GM19468 (cell line): ENCODE results near the gene GPR176.

Experiments
- ATAC-seq: cut with Tn5 transposase; IDR thresholded peaks from one replicate; pipeline ENCODE4 v1.9.1; 2021; ENCODE audit warnings: mild to moderate bottlenecking, moderate library complexity, moderate number of reproducible peaks; ENCODE audit not compliant: unreplicated experiment; ENCODE audit errors: extremely low read depth

The GPR176 gene

GRCh38 chr15:39937696-39938095 lies 17.6 kb upstream of the GPR176 start:
- ATAC-seq: no peak

GRCh38 chr15:39936681-39937080 lies 16.6 kb upstream of the GPR176 start:
- ATAC-seq: no peak

- ATAC-seq: no peak
Measured at GRCh38 chr15:39936187-39936586, 16.1 kb upstream of the GPR176 start.

GRCh38 chr15:39935241-39935640 lies 15.2 kb upstream of the GPR176 start:
- ATAC-seq: no peak

- ATAC-seq: no peak
Measured at GRCh38 chr15:39934397-39935071, 14.5 kb upstream of the GPR176 start.

GRCh38 chr15:39931615-39932014 lies 11.5 kb upstream of the GPR176 start:
- no peak for ATAC-seq

GRCh38 chr15:39926526-39926925 lies 6.5 kb upstream of the GPR176 start:
- no peak for ATAC-seq

GRCh38 chr15:39925112-39925842 lies 5.2 kb upstream of the GPR176 start:
- ATAC-seq: no peak

- ATAC-seq: no peak
Measured at GRCh38 chr15:39924437-39924836, 4.4 kb upstream of the GPR176 start.

GRCh38 chr15:39922462-39923092 lies 2.5 kb upstream of the GPR176 start:
- ATAC-seq: no peak

- ATAC-seq: no peak
Measured at GRCh38 chr15:39921274-39921638, 1.2 kb upstream of the GPR176 start.

- peak; percentile 66 for ATAC-seq
Measured at GRCh38 chr15:39920510-39921273, 626 bp upstream of the GPR176 start.

GRCh38 chr15:39919411-39919747 lies 687 bp downstream of the GPR176 start:
- ATAC-seq: no peak

- ATAC-seq: no peak
Measured at GRCh38 chr15:39918688-39919385, 1.2 kb downstream of the GPR176 start.

- ATAC-seq: no peak
Measured at GRCh38 chr15:39914977-39915376, 5.1 kb downstream of the GPR176 start.

GRCh38 chr15:39909007-39909406 lies 11.1 kb downstream of the GPR176 start:
- ATAC-seq: no peak

- ATAC-seq: no peak
Measured at GRCh38 chr15:39908186-39908585, 11.9 kb downstream of the GPR176 start.

GRCh38 chr15:39907216-39907615 lies 12.8 kb downstream of the GPR176 start:
- ATAC-seq: no peak

GRCh38 chr15:39904115-39904514 lies 16.0 kb downstream of the GPR176 start:
- no peak for ATAC-seq

- ATAC-seq: no peak
Measured at GRCh38 chr15:39898317-39898716, 21.7 kb downstream of the GPR176 start.
